ENCODE measurements around the gene TIMM17A. TPM values are rescaled to one million over a fixed set of nuclear protein-coding genes. Genes with fewer than 3 reads are reported as not detected.

Gene TIMM17A
- total and polyA plus RNA-seq, 4 donors = 29.2 to 77.4 (median 41.6) TPM

GRCh38 chr1:202002507-202002906, 47.2 kb downstream of the TIMM17A start:
- DNase-seq (no peak), ATAC-seq (ENCODE audit: low FRiP score) (no peak)
- H3K9me3 ChIP-seq (ENCODE audit: control insufficient read depth, low read length) = no peaks in the 10 kb centered on the region
- H3K27me3 ChIP-seq (ENCODE audit: control insufficient read depth in 1 of 2, insufficient read depth in 2 of 2, low read length in 1 of 2) = no peaks in the 10 kb centered on the region
- intact Hi-C loops (cut with DNase I) = no loop called here
- H3K4me1 ChIP-seq (ENCODE audit: control insufficient read depth in 1 of 2, insufficient read depth in 2 of 2, low read length in 2 of 2) = no peaks in the 10 kb centered on the region
- peaks cover 0 to 18% of the 10 kb centered on the region in 2 donors for H3K36me3 ChIP-seq (ENCODE audit: control insufficient read depth in 1 of 2, insufficient read depth in 2 of 2, low read length in 1 of 2)
- H3K27ac ChIP-seq (ENCODE audit: low read depth in 1 of 2, low read length in 2 of 2) = no peak overlapping the region
- no peak overlapping the region for H3K4me3 ChIP-seq (ENCODE audit: low read length in 2 of 2)
- 82% methylated on average over 9 of the region's 9 CpGs for WGBS, 2 donors

GRCh38 chr1:202004711-202005110, 49.4 kb downstream of the TIMM17A start:
- Histone ChIP-seq H3K4me3 (ENCODE audit: low read length in 2 of 2) (no peak overlapping the region), H3K27ac (ENCODE audit: low read depth in 1 of 2, low read length in 2 of 2) (no peak overlapping the region), H3K27me3 (ENCODE audit: control insufficient read depth in 1 of 2, insufficient read depth in 2 of 2, low read length in 1 of 2) (no peaks in the 10 kb centered on the region), H3K9me3 (ENCODE audit: control insufficient read depth, low read length) (no peaks in the 10 kb centered on the region), H3K4me1 (ENCODE audit: control insufficient read depth in 1 of 2, insufficient read depth in 2 of 2, low read length in 2 of 2) (no peaks in the 10 kb centered on the region), H3K36me3 (ENCODE audit: control insufficient read depth in 1 of 2, insufficient read depth in 2 of 2, low read length in 1 of 2) (peaks cover 0 to 18% of the 10 kb centered on the region in 2 donors)
- DNase-seq (no peak), ATAC-seq (ENCODE audit: low FRiP score) (no peak)
- WGBS, 2 donors = 78 to 81% methylated on average over 9 of the region's 9 CpGs
- intact Hi-C loops (cut with DNase I) = loop anchor here in 1 of 2 donors (5.0 kb wide), 1 partner anchor 133 kb away; no protein-coding TSS in a partner anchor

- DNase-seq (no peak), ATAC-seq (ENCODE audit: low FRiP score) (no peak)
- H3K27me3 ChIP-seq (ENCODE audit: control insufficient read depth in 1 of 2, insufficient read depth in 2 of 2, low read length in 1 of 2) = no peaks in the 10 kb centered on the region
- H3K27ac ChIP-seq (ENCODE audit: low read depth in 1 of 2, low read length in 2 of 2) = no peak overlapping the region
- H3K9me3 ChIP-seq (ENCODE audit: control insufficient read depth, low read length) = no peaks in the 10 kb centered on the region
- intact Hi-C loops (cut with DNase I) = loop anchor here in 1 of 2 donors (5.0 kb wide), 1 partner anchor 131 kb away; no protein-coding TSS in a partner anchor
- no peak overlapping the region for H3K4me3 ChIP-seq (ENCODE audit: low read length in 2 of 2)
- no peaks in the 10 kb centered on the region for H3K4me1 ChIP-seq (ENCODE audit: control insufficient read depth in 1 of 2, insufficient read depth in 2 of 2, low read length in 2 of 2)
- WGBS, 2 donors = 51 to 59% methylated on average over 2 of the region's 2 CpGs
- H3K36me3 ChIP-seq (ENCODE audit: control insufficient read depth in 1 of 2, insufficient read depth in 2 of 2, low read length in 1 of 2) = peaks cover 0 to 18% of the 10 kb centered on the region in 2 donors
Measured at GRCh38 chr1:202005958-202006357, 50.7 kb downstream of the TIMM17A start.

GRCh38 chr1:202007304-202007703, 52.0 kb downstream of the TIMM17A start:
- 68 to 79% methylated on average over 8 of the region's 8 CpGs for WGBS, 2 donors

GRCh38 chr1:202007805-202008489, 52.6 kb downstream of the TIMM17A start:
- no peaks in the 10 kb centered on the region for H3K9me3 ChIP-seq (ENCODE audit: control insufficient read depth, low read length)
- DNase-seq (no peak), ATAC-seq (ENCODE audit: low FRiP score) (no peak)
- peaks cover 0 to 16% of the 10 kb centered on the region in 2 donors for H3K36me3 ChIP-seq (ENCODE audit: control insufficient read depth in 1 of 2, insufficient read depth in 2 of 2, low read length in 1 of 2)
- intact Hi-C loops (cut with DNase I) = loop anchor here in 1 of 2 donors (2.0 to 5.0 kb wide), 2 partner anchors 111 to 129 kb away; no protein-coding TSS in a partner anchor
- no peak overlapping the region for H3K4me3 ChIP-seq (ENCODE audit: low read length in 2 of 2)
- H3K27me3 ChIP-seq (ENCODE audit: control insufficient read depth in 1 of 2, insufficient read depth in 2 of 2, low read length in 1 of 2) = no peaks in the 10 kb centered on the region
- H3K27ac ChIP-seq (ENCODE audit: low read depth in 1 of 2, low read length in 2 of 2) = no peak overlapping the region
- 66 to 69% methylated on average over 10 to 11 of the region's 11 CpGs for WGBS, 2 donors
- no peaks in the 10 kb centered on the region for H3K4me1 ChIP-seq (ENCODE audit: control insufficient read depth in 1 of 2, insufficient read depth in 2 of 2, low read length in 2 of 2)

More at GRCh38 chr1:202007304-202007703, 52.0 kb downstream of the TIMM17A start:
- no peak for ATAC-seq (ENCODE audit: low FRiP score)
- Histone ChIP-seq H3K4me1 (ENCODE audit: control insufficient read depth in 1 of 2, insufficient read depth in 2 of 2, low read length in 2 of 2) (no peaks in the 10 kb centered on the region), H3K4me3 (ENCODE audit: low read length in 2 of 2) (no peak overlapping the region), H3K27ac (ENCODE audit: low read depth in 1 of 2, low read length in 2 of 2) (no peak overlapping the region), H3K27me3 (ENCODE audit: control insufficient read depth in 1 of 2, insufficient read depth in 2 of 2, low read length in 1 of 2) (no peaks in the 10 kb centered on the region), H3K9me3 (ENCODE audit: control insufficient read depth, low read length) (no peaks in the 10 kb centered on the region), H3K36me3 (ENCODE audit: control insufficient read depth in 1 of 2, insufficient read depth in 2 of 2, low read length in 1 of 2) (peaks cover 0 to 18% of the 10 kb centered on the region in 2 donors)
- DNase-seq = no peak
- intact Hi-C loops (cut with DNase I) = loop anchor here in 1 of 2 donors (5.0 kb wide), 1 partner anchor 130 kb away; no protein-coding TSS in a partner anchor

- Histone ChIP-seq H3K36me3 (ENCODE audit: control insufficient read depth in 1 of 2, insufficient read depth in 2 of 2, low read length in 1 of 2) (peaks cover 0 to 8% of the 10 kb centered on the region in 2 donors), H3K27ac (ENCODE audit: low read depth in 1 of 2, low read length in 2 of 2) (no peak overlapping the region), H3K27me3 (ENCODE audit: control insufficient read depth in 1 of 2, insufficient read depth in 2 of 2, low read length in 1 of 2) (no peaks in the 10 kb centered on the region), H3K4me1 (ENCODE audit: control insufficient read depth in 1 of 2, insufficient read depth in 2 of 2, low read length in 2 of 2) (no peaks in the 10 kb centered on the region), H3K9me3 (ENCODE audit: control insufficient read depth, low read length) (no peaks in the 10 kb centered on the region), H3K4me3 (ENCODE audit: low read length in 2 of 2) (no peak overlapping the region)
- WGBS, 2 donors = 15 to 17% methylated on average over 11 of the region's 11 CpGs
- intact Hi-C loops (cut with DNase I) = loop anchor here (1.0 to 5.0 kb wide), 3 partner anchors 109 to 128 kb away; no protein-coding TSS in a partner anchor
- ATAC-seq (ENCODE audit: low FRiP score) (peak; percentile 83), DNase-seq (peak in 1 of 2 donors; percentile 68)
Measured at GRCh38 chr1:202009326-202010179, 54.2 kb downstream of the TIMM17A start.

- Histone ChIP-seq H3K9me3 (ENCODE audit: control insufficient read depth, low read length) (no peaks in the 10 kb centered on the region), H3K36me3 (ENCODE audit: control insufficient read depth in 1 of 2, insufficient read depth in 2 of 2, low read length in 1 of 2) (peaks cover 0 to 1% of the 10 kb centered on the region in 2 donors), H3K27ac (ENCODE audit: low read depth in 1 of 2, low read length in 2 of 2) (no peak within 1 kb of the TSS), H3K4me3 (ENCODE audit: low read length in 2 of 2) (no peak within 1 kb of the TSS), H3K27me3 (ENCODE audit: control insufficient read depth in 1 of 2, insufficient read depth in 2 of 2, low read length in 1 of 2) (no peaks in the 10 kb centered on the region), H3K4me1 (ENCODE audit: control insufficient read depth in 1 of 2, insufficient read depth in 2 of 2, low read length in 2 of 2) (no peaks in the 10 kb centered on the region)
- 85 to 86% methylated on average over 24 of the region's 24 CpGs for WGBS, 2 donors
- intact Hi-C loops (cut with DNase I) = no loop called here
- ATAC-seq (ENCODE audit: low FRiP score) (peak; percentile 19), DNase-seq (no peak)
Measured at GRCh38 chr1:202010180-202011015, 55.1 kb downstream of the TIMM17A start, which contains the start of gene ELF3. ELF3 (plus strand) TSS chr1:202010587; CDS start chr1:202011137, 550 bp downstream.

- Histone ChIP-seq H3K27me3 (ENCODE audit: control insufficient read depth in 1 of 2, insufficient read depth in 2 of 2, low read length in 1 of 2) (no peaks in the 10 kb centered on the region), H3K36me3 (ENCODE audit: control insufficient read depth in 1 of 2, insufficient read depth in 2 of 2, low read length in 1 of 2) (no peaks in the 10 kb centered on the region), H3K4me1 (ENCODE audit: control insufficient read depth in 1 of 2, insufficient read depth in 2 of 2, low read length in 2 of 2) (no peaks in the 10 kb centered on the region), H3K9me3 (ENCODE audit: control insufficient read depth, low read length) (no peaks in the 10 kb centered on the region), H3K4me3 (ENCODE audit: low read length in 2 of 2) (no peak overlapping the region), H3K27ac (ENCODE audit: low read depth in 1 of 2, low read length in 2 of 2) (no peak overlapping the region)
- ATAC-seq (ENCODE audit: low FRiP score) (no peak), DNase-seq (no peak)
- intact Hi-C loops (cut with DNase I) = no loop called here
- WGBS, 2 donors = 94% methylated on average over 11 of the region's 11 CpGs
Measured at GRCh38 chr1:202011994-202012393, 56.7 kb downstream of the TIMM17A start.

Measured in aorta (tissue), 5 donors.